GM23338 (cell line): ENCODE results near the gene PKD1.
"Not testable (repeated sequence)": the region's sequence is repeated elsewhere in the genome, so short reads cannot be mapped to it uniquely, and the experiment has no call there.

ENCODE experiments used
- CREB1 ChIP-seq: fragments of 250-450 bp; sonication (Bioruptor Pico); IDR thresholded peaks from 2 replicates; pipeline ENCODE4 v1.5.0; 2020; ENCODE audit warnings: low read depth, mild to moderate bottlenecking, moderate library complexity
- CTCF ChIP-seq, 2 experiments: fragments of 200-600 bp in 1 of 2; sonication (generic) in 1 of 2; conservative IDR thresholded peaks; 2 replicates each; pipeline versions ENCODE4 v1.5.1 to v1.6.1; 2016 to 2017; ENCODE audit warnings: antibody characterized with exemption in 2 of 2, low read depth in 2 of 2, mild to moderate bottlenecking in 2 of 2, moderate library complexity in 1 of 2
- EZH2 ChIP-seq: fragments of 200-600 bp; sonication (generic); IDR thresholded peaks from one replicate; pipeline ENCODE4 v1.8.0; 2017; ENCODE audit warnings: antibody characterized with exemption, mild to moderate bottlenecking, low read depth; ENCODE audit not compliant: unreplicated experiment
- EZH2phosphoT487 ChIP-seq: fragments of 200-600 bp; sonication (generic); IDR thresholded peaks from one replicate; pipeline ENCODE4 v1.8.1; 2018; ENCODE audit warnings: antibody characterized with exemption; ENCODE audit not compliant: unreplicated experiment
- JUNB ChIP-seq: IDR thresholded peaks from one replicate; pipeline ENCODE4 v1.6.1; 2016; ENCODE audit warnings: antibody characterized with exemption; ENCODE audit not compliant: unreplicated experiment
- NANOG ChIP-seq: IDR thresholded peaks from 2 replicates; pipeline ENCODE4 v1.6.1; 2016; ENCODE audit warnings: antibody characterized with exemption, borderline replicate concordance
- POLR2AphosphoS5 ChIP-seq: IDR thresholded peaks from 2 replicates; pipeline ENCODE4 v1.6.1; 2016; ENCODE audit warnings: antibody characterized with exemption, low read depth
- ZNF114 ChIP-seq: fragments of 250-450 bp; sonication (Bioruptor Pico); IDR thresholded peaks from 2 replicates; pipeline ENCODE4 v1.5.0; 2020; ENCODE audit warnings: mild to moderate bottlenecking, moderate library complexity
- ZNF331 ChIP-seq: fragments of 250-450 bp; sonication (Bioruptor Pico); IDR thresholded peaks from 2 replicates; pipeline ENCODE4 v1.5.0; 2020; ENCODE audit warnings: low read depth, mild to moderate bottlenecking, moderate library complexity
- TF ChIP-seq, protein P1 (sequence below): IDR thresholded peaks from one replicate; pipeline ENCODE4 v1.6.1; 2018; ENCODE audit warnings: antibody characterized with exemption; ENCODE audit not compliant: unreplicated experiment
- TF ChIP-seq, protein P2 (sequence below): IDR thresholded peaks from 2 replicates; pipeline ENCODE4 v1.6.1; 2016; ENCODE audit warnings: antibody characterized with exemption

- not testable (repeated sequence) for TF ChIP-seq EZH2; POLR2AphosphoS5; CTCF (conservative IDR thresholded peaks at IDR 0.05; ENCODE audit: low read depth in 2 of 2); EZH2phosphoT487; JUNB; CREB1; NANOG; ZNF331 (CRISPR knock-in tag); ZNF114 (CRISPR knock-in tag)
- TF ChIP-seq, protein P1, sequence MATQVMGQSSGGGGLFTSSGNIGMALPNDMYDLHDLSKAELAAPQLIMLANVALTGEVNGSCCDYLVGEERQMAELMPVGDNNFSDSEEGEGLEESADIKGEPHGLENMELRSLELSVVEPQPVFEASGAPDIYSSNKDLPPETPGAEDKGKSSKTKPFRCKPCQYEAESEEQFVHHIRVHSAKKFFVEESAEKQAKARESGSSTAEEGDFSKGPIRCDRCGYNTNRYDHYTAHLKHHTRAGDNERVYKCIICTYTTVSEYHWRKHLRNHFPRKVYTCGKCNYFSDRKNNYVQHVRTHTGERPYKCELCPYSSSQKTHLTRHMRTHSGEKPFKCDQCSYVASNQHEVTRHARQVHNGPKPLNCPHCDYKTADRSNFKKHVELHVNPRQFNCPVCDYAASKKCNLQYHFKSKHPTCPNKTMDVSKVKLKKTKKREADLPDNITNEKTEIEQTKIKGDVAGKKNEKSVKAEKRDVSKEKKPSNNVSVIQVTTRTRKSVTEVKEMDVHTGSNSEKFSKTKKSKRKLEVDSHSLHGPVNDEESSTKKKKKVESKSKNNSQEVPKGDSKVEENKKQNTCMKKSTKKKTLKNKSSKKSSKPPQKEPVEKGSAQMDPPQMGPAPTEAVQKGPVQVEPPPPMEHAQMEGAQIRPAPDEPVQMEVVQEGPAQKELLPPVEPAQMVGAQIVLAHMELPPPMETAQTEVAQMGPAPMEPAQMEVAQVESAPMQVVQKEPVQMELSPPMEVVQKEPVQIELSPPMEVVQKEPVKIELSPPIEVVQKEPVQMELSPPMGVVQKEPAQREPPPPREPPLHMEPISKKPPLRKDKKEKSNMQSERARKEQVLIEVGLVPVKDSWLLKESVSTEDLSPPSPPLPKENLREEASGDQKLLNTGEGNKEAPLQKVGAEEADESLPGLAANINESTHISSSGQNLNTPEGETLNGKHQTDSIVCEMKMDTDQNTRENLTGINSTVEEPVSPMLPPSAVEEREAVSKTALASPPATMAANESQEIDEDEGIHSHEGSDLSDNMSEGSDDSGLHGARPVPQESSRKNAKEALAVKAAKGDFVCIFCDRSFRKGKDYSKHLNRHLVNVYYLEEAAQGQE, result not testable (repeated sequence)
- TF ChIP-seq, protein P2, sequence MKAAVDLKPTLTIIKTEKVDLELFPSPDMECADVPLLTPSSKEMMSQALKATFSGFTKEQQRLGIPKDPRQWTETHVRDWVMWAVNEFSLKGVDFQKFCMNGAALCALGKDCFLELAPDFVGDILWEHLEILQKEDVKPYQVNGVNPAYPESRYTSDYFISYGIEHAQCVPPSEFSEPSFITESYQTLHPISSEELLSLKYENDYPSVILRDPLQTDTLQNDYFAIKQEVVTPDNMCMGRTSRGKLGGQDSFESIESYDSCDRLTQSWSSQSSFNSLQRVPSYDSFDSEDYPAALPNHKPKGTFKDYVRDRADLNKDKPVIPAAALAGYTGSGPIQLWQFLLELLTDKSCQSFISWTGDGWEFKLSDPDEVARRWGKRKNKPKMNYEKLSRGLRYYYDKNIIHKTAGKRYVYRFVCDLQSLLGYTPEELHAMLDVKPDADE, result not testable (repeated sequence)
Measured at GRCh38 chr16:2117960-2118722, 17.6 kb downstream of the PKD1 start.
